Neural progenitor cell (in vitro differentiated cells): Measurements from ENCODE around the gene TRAF4. TPM values are rescaled to one million over a fixed set of nuclear protein-coding genes. Genes with fewer than 3 reads are reported as not detected.

Source experiments
- DNase-seq: peaks from one replicate; pipeline ENCODE4 v3.0.0-alpha.2; 2016; ENCODE audit warnings: low spot score
- H2AFZ ChIP-seq: fragments of 200-600 bp; sonication (generic); replicated peaks from 2 replicates; pipeline ENCODE4 v1.6.1; 2016; ENCODE audit warnings: antibody characterized with exemption
- H3F3A ChIP-seq: fragments of 200-600 bp; sonication (generic); 2 replicates; pipeline ENCODE4 v1.6.1; 2016; ENCODE audit warnings: antibody characterized with exemption, low read depth
- H3K27ac ChIP-seq: fragments of 200-600 bp; sonication (generic); 2 replicates; pipeline ENCODE4 v1.5.1; 2016; ENCODE audit warnings: mild to moderate bottlenecking
- H3K27me3 ChIP-seq: fragments of 200-600 bp; sonication (generic); 2 replicates; pipeline ENCODE4 v1.6.1; 2016; ENCODE audit warnings: mild to moderate bottlenecking, moderate library complexity
- H3K36me3 ChIP-seq: fragments of 200-600 bp; sonication (generic); 2 replicates; pipeline ENCODE4 v1.5.1; 2016
- H3K4me1 ChIP-seq: fragments of 200-600 bp; sonication (generic); 2 replicates; pipeline ENCODE4 v1.6.1; 2016; ENCODE audit warnings: mixed run types
- H3K4me2 ChIP-seq: fragments of 200-600 bp; sonication (generic); 2 replicates; pipeline ENCODE4 v1.6.1; 2016
- H3K4me3 ChIP-seq: fragments of 200-600 bp; sonication (generic); 2 replicates; pipeline ENCODE4 v1.5.1; 2016
- H3K79me2 ChIP-seq: fragments of 200-600 bp; sonication (generic); 2 replicates; pipeline ENCODE4 v1.6.1; 2016; ENCODE audit warnings: low read depth
- H3K9ac ChIP-seq: fragments of 200-600 bp; sonication (generic); 2 replicates; pipeline ENCODE4 v1.6.1; 2016
- H3K9me3 ChIP-seq: fragments of 200-600 bp; sonication (generic); 2 replicates; pipeline ENCODE4 v1.5.1; 2016; ENCODE audit warnings: low read depth
- H4K20me1 ChIP-seq: fragments of 200-600 bp; sonication (generic); 2 replicates; pipeline ENCODE4 v1.6.1; 2016; ENCODE audit warnings: low read depth
- H3K27ac Mint-ChIP-seq: 3 replicates; pipeline ENCODE4 v1.8.0; 2021; ENCODE audit warnings: mixed read lengths
- H3K27me3 Mint-ChIP-seq: 2 replicates; pipeline ENCODE4 v1.8.0; 2022; ENCODE audit warnings: low read depth, mild to moderate bottlenecking, inconsistent platforms, moderate library complexity, mixed read lengths; ENCODE audit not compliant: insufficient read depth
- H3K36me3 Mint-ChIP-seq: 3 replicates; pipeline ENCODE4 v1.8.0; 2021; ENCODE audit warnings: mixed read lengths
- H3K4me1 Mint-ChIP-seq: 3 replicates; pipeline ENCODE4 v1.8.0; 2021; ENCODE audit warnings: mixed read lengths
- H3K4me3 Mint-ChIP-seq: 3 replicates; pipeline ENCODE4 v1.8.0; 2021; ENCODE audit warnings: mild to moderate bottlenecking, moderate library complexity, mixed read lengths
- H3K9me3 Mint-ChIP-seq: 3 replicates; pipeline ENCODE4 v1.8.0; 2020; ENCODE audit warnings: mixed read lengths
- EZH2 ChIP-seq: fragments of 200-600 bp; sonication (generic); IDR thresholded peaks from 2 replicates; pipeline ENCODE4 v1.6.1; 2017; ENCODE audit warnings: antibody characterized with exemption, mild to moderate bottlenecking, moderate library complexity
- EZH2phosphoT487 ChIP-seq: fragments of 200-600 bp; sonication (generic); IDR thresholded peaks from 2 replicates; pipeline ENCODE4 v1.6.1; 2017; ENCODE audit warnings: antibody characterized with exemption
- total RNA-seq: library from RNA; depleted of rRNA; stranded (reverse); fragments of >200 nt; gene quantifications from 2 replicates; pipeline ENCODE4 v1.2.3, GENCODE V29; 2015; ENCODE audit warnings: low replicate concordance
- TF ChIP-seq, protein P1 (sequence below): fragments of 200-600 bp; sonication (generic); IDR thresholded peaks from 2 replicates; pipeline ENCODE4 v1.5.1; 2017; ENCODE audit warnings: antibody characterized with exemption, mild to moderate bottlenecking

TRAF4 gene, protein sequence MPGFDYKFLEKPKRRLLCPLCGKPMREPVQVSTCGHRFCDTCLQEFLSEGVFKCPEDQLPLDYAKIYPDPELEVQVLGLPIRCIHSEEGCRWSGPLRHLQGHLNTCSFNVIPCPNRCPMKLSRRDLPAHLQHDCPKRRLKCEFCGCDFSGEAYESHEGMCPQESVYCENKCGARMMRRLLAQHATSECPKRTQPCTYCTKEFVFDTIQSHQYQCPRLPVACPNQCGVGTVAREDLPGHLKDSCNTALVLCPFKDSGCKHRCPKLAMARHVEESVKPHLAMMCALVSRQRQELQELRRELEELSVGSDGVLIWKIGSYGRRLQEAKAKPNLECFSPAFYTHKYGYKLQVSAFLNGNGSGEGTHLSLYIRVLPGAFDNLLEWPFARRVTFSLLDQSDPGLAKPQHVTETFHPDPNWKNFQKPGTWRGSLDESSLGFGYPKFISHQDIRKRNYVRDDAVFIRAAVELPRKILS
- 32.2 and 94.1 TPM in 2 replicates for total RNA-seq

DNA sequence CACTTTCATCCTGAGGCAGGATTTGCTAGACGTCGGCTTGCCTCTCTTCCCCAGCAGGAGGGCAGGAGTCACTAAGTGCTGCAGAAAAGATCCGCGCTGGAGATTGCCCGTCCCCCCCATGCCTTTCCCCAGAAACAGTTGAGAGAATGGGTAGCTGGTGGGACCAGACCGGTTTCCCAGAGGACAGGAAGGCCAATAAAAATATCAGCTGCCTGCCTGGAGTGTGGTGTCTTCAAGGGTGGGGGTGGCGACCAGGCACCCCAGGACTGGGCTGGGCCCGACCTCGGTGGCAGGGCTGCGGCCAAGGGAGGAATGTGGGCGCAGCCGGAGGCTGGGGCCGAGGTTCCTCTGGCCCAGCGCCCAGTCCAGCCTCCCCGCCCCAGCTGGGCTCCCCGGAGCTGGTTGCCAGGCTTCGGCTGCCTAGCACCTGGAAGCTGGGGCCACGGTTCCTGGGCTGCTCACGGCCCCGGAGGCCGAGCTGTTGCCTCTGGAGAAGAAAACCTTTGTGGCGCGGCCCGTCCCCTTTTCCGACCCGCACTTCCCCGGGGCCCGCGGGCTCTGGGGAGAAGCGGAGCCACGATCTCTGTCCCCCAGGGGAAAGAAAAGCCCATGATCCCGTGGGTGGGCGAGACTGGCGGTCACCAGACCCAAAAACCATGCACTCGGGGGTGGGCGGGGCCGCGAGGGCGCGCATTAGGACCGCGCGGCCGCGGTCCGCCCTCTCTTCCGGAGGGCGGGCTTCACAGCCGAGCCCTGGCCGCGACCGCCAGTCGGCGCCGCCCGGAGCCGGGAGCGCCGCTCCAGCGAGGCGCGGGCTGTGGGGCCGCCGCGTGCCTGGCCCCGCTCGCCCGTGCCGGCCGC is at the start of gene TRAF4:
TSS of gene TRAF4 (plus strand) at position 769 of the 861 bp plus-strand sequence. CDS start 102 bp downstream, outside the sequence.
- H3K9ac ChIP-seq = peak within 1 kb of the TSS; percentile 99
- Mint-ChIP-seq H3K4me1 (peaks cover 17% of the 10 kb centered on the region), H3K27ac (peak within 1 kb of the TSS; percentile 96), H3K4me3 (peak within 1 kb of the TSS; percentile 91), H3K27me3 (peaks cover 4% of the 10 kb centered on the region), H3K36me3 (peaks cover 3% of the 10 kb centered on the region), H3K9me3 (no peaks in the 10 kb centered on the region)
- DNase-seq = peak; percentile 96
- no peaks in the 10 kb centered on the region for H3K27me3 ChIP-seq
- peak within 1 kb of the TSS; percentile 78 for H3K4me3 ChIP-seq
- peaks cover 54% of the 10 kb centered on the region for H3F3A ChIP-seq
- H3K79me2 ChIP-seq = peaks cover 40% of the 10 kb centered on the region
- H3K4me1 ChIP-seq = peaks cover 16% of the 10 kb centered on the region
- no peaks in the 10 kb centered on the region for H3K9me3 ChIP-seq
- H3K4me2 ChIP-seq = peak within 1 kb of the TSS; percentile 88
- H2AFZ ChIP-seq = no peak within 1 kb of the TSS
- H4K20me1 ChIP-seq = peaks cover 42% of the 10 kb centered on the region
- no peaks in the 10 kb centered on the region for H3K36me3 ChIP-seq
- H3K27ac ChIP-seq = peak within 1 kb of the TSS; percentile 100
- no peak for TF ChIP-seq EZH2
- no peak for TF ChIP-seq EZH2phosphoT487
- TF ChIP-seq, protein P1, sequence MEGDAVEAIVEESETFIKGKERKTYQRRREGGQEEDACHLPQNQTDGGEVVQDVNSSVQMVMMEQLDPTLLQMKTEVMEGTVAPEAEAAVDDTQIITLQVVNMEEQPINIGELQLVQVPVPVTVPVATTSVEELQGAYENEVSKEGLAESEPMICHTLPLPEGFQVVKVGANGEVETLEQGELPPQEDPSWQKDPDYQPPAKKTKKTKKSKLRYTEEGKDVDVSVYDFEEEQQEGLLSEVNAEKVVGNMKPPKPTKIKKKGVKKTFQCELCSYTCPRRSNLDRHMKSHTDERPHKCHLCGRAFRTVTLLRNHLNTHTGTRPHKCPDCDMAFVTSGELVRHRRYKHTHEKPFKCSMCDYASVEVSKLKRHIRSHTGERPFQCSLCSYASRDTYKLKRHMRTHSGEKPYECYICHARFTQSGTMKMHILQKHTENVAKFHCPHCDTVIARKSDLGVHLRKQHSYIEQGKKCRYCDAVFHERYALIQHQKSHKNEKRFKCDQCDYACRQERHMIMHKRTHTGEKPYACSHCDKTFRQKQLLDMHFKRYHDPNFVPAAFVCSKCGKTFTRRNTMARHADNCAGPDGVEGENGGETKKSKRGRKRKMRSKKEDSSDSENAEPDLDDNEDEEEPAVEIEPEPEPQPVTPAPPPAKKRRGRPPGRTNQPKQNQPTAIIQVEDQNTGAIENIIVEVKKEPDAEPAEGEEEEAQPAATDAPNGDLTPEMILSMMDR = no peak

DNA sequence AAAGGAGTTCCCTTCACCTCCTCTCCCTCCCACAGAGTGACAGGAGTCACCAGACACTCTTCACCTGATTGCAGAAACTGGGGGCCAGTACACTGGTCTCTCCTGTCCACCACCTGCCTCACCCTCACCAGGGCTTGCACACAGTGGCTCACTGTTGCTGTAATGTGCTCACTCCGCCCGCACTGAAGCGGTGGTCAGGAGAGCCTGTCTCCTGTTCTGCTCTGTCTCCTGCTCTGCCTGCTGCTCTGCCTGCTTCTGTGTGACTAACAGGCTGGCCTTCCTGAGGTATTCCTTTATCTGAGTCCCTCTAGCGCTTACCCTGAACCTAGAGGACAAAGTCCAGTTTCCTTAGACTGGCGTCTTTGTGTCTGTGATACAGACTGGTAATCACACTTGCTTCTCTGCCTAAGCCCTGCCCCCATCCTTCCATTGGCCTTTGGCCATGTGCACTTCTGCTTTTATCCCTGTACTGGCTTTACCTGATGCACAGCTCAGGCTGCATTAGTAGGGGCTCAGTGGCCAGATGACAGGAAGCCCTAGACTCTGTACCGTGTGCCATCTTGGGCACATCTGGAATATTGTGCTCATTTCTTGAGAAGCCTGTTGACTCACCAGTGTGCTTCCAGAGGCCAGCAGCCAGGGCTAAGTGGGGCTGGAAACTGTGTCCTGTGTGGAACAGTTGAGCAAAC is 45.4 kb upstream of the TRAF4 start:
- H3K27me3 ChIP-seq = no peaks in the 10 kb centered on the region
- no peaks in the 10 kb centered on the region for H3K79me2 ChIP-seq
- no peak overlapping the region for H3K9ac ChIP-seq
- H3K4me1 ChIP-seq = peaks cover 18% of the 10 kb centered on the region
- Mint-ChIP-seq H3K36me3 (peaks cover 40% of the 10 kb centered on the region), H3K4me1 (peaks cover 17% of the 10 kb centered on the region), H3K4me3 (no peak overlapping the region), H3K27ac (no peak overlapping the region), H3K27me3 (peaks cover 3% of the 10 kb centered on the region), H3K9me3 (no peaks in the 10 kb centered on the region)
- peaks cover 20% of the 10 kb centered on the region for H4K20me1 ChIP-seq
- peaks cover 3% of the 10 kb centered on the region for H3K36me3 ChIP-seq
- H3K9me3 ChIP-seq = no peaks in the 10 kb centered on the region
- DNase-seq = no peak
- H3F3A ChIP-seq = peaks cover 14% of the 10 kb centered on the region
- no peak overlapping the region for H3K4me2 ChIP-seq
- TF ChIP-seq EZH2 (no peak), EZH2phosphoT487 (no peak)
- TF ChIP-seq, protein P1 = no peak
- H3K27ac ChIP-seq = no peak overlapping the region
- H3K4me3 ChIP-seq = no peak overlapping the region
- H2AFZ ChIP-seq = no peak overlapping the region

DNA sequence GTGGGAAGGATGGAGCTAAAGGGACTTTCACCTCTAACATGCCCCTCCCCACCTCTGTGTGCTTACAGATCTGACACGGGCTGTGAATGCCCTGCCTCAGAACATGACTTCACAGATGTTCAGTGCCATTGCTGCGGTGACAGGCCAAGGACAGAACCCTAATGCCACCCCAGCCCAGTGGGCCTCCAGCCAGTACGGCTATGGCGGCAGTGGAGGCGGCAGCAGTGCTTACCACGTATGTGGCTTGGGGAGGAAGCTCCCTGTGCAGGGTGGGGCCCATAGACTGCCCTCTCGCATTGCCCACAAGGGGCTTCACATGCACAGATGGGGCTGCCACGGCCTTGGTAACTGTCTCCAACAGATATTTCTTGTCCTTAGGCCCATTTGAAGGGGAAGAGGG is 43.5 kb upstream of the TRAF4 start:
- no peak for DNase-seq
- Histone ChIP-seq H3K79me2 (no peaks in the 10 kb centered on the region), H4K20me1 (peaks cover 34% of the 10 kb centered on the region), H3K27me3 (no peaks in the 10 kb centered on the region), H3K4me1 (peaks cover 20% of the 10 kb centered on the region), H3K4me2 (no peak overlapping the region), H3K9ac (no peak overlapping the region), H2AFZ (no peak overlapping the region), H3K9me3 (no peaks in the 10 kb centered on the region), H3K27ac (no peak overlapping the region), H3F3A (peaks cover 27% of the 10 kb centered on the region), H3K36me3 (no peaks in the 10 kb centered on the region), H3K4me3 (no peak overlapping the region)
- no peaks in the 10 kb centered on the region for H3K9me3 Mint-ChIP-seq
- H3K36me3 Mint-ChIP-seq = peaks cover 31% of the 10 kb centered on the region
- no peak overlapping the region for H3K4me3 Mint-ChIP-seq
- no peak overlapping the region for H3K27ac Mint-ChIP-seq
- TF ChIP-seq, protein P1 = no peak
- TF ChIP-seq EZH2phosphoT487 (no peak), EZH2 (no peak)
- peaks cover 21% of the 10 kb centered on the region for H3K4me1 Mint-ChIP-seq
- peaks cover 6% of the 10 kb centered on the region for H3K27me3 Mint-ChIP-seq
